Keratinocyte (primary cell): ENCODE measurements around the gene TM9SF3. TPM values are rescaled to one million over a fixed set of nuclear protein-coding genes. Genes with fewer than 3 reads are reported as not detected.

Source experiments
- DNase-seq: peaks from one replicate; pipeline ENCODE4 v3.0.0-alpha.2; 2011; ENCODE audit warnings: low read depth, missing footprints, low spot score
- FAIRE-seq: peaks from 2 replicates; lab custom pipeline; 2011; peaks lifted over from hg19 to GRCh38; lab: Jason Lieb, UNC
- H2AFZ ChIP-seq: 2 replicates; pipeline ENCODE4 v1.6.0; 2012; ENCODE audit warnings: low read length, control low read depth, inconsistent platforms; ENCODE audit not compliant: control insufficient read depth
- H3K27ac ChIP-seq: 2 replicates; pipeline ENCODE4 v1.5.1; 2011; ENCODE audit warnings: low read length; ENCODE audit not compliant: control insufficient read depth, insufficient read depth
- H3K27me3 ChIP-seq: 3 replicates; pipeline ENCODE4 v1.6.0; 2011; ENCODE audit warnings: low read length; ENCODE audit not compliant: control insufficient read depth, insufficient read depth; ENCODE audit errors: extremely low read depth
- H3K36me3 ChIP-seq, 2 experiments: 2 replicates in 1 of 2; 3 replicates in 1 of 2; pipeline ENCODE4 v1.5.1; 2011; ENCODE audit warnings: low read length in 2 of 2, mild to moderate bottlenecking in 1 of 2; ENCODE audit not compliant: control insufficient read depth in 2 of 2, insufficient read depth in 2 of 2; ENCODE audit errors: extremely low read depth in 1 of 2
- H3K4me1 ChIP-seq: 3 replicates; pipeline ENCODE4 v1.5.1; 2011; ENCODE audit warnings: low read length; ENCODE audit not compliant: control insufficient read depth, insufficient read depth; ENCODE audit errors: extremely low read depth
- H3K4me2 ChIP-seq: 3 replicates; pipeline ENCODE4 v1.6.0; 2011; ENCODE audit warnings: low read depth, low read length; ENCODE audit not compliant: control insufficient read depth, insufficient read depth; ENCODE audit errors: extremely low read depth
- H3K4me3 ChIP-seq, 3 experiments: fragments of 200-600 bp in 1 of 3; sonication (generic) in 1 of 3; 2 replicates in 2 of 3; 3 replicates in 1 of 3; pipeline ENCODE4 v1.5.1; 2011 to 2016; ENCODE audit warnings: low read length in 3 of 3, mild to moderate bottlenecking in 3 of 3, control low read depth in 2 of 3, inconsistent platforms in 1 of 3, low read depth in 1 of 3, mixed read lengths in 1 of 3, mixed run types in 1 of 3, moderate library complexity in 1 of 3; ENCODE audit not compliant: control insufficient read depth in 2 of 3, insufficient read depth in 2 of 3; ENCODE audit errors: extremely low read depth in 1 of 3
- H3K79me2 ChIP-seq: 2 replicates; pipeline ENCODE4 v1.6.0; 2012; ENCODE audit warnings: low read length; ENCODE audit not compliant: control insufficient read depth, insufficient read depth
- H3K9ac ChIP-seq: 3 replicates; pipeline ENCODE4 v1.6.0; 2011; ENCODE audit warnings: low read length; ENCODE audit not compliant: control insufficient read depth, insufficient read depth; ENCODE audit errors: extremely low read depth
- H3K9me1 ChIP-seq: 3 replicates; pipeline ENCODE4 v1.6.0; 2011; ENCODE audit warnings: low read length; ENCODE audit not compliant: control insufficient read depth, insufficient read depth; ENCODE audit errors: extremely low read depth
- H3K9me3 ChIP-seq: 2 replicates; pipeline ENCODE4 v1.5.1; 2012; ENCODE audit warnings: low read depth, low read length; ENCODE audit not compliant: control insufficient read depth
- H4K20me1 ChIP-seq: 3 replicates; pipeline ENCODE4 v1.6.0; 2011; ENCODE audit warnings: low read length; ENCODE audit not compliant: control insufficient read depth, insufficient read depth; ENCODE audit errors: extremely low read depth
- CTCF ChIP-seq, 3 experiments: IDR thresholded peaks in 1 of 3; conservative IDR thresholded peaks in 1 of 3; optimal IDR thresholded peaks in 1 of 3; 2 replicates in 2 of 3; 3 replicates in 1 of 3; pipeline versions ENCODE3 to v1.5.1; 2011; ENCODE audit warnings: low read length in 3 of 3, mild to moderate bottlenecking in 3 of 3, moderate library complexity in 2 of 3, control low read depth in 1 of 3, inconsistent platforms in 1 of 3; ENCODE audit not compliant: insufficient read depth in 2 of 3; ENCODE audit errors: extremely low read depth in 1 of 3
- EZH2 ChIP-seq: IDR thresholded peaks from one replicate; pipeline ENCODE4 v1.6.1; 2012; ENCODE audit warnings: inconsistent platforms, mild to moderate bottlenecking, low read length, moderate library complexity
- dilution Hi-C: fragments of 300-500 bp; cut with MboI; formaldehyde crosslinking; loops from one replicate; pipeline ENCODE4 v1.7.0; 2020; ENCODE audit warnings: low sequenced_read_pairs; ENCODE audit not compliant: extremely low pct_ligation_motif_present
- polyA plus RNA-seq, 5 experiments: library from polyadenylated mRNA; depleted of rRNA in 3 of 5; stranded (reverse) in 3 of 5; stranded (forward) in 1 of 5; unstranded in 1 of 5; fragments of >200 nt; gene quantifications; 1 replicate in 1 of 5; 2 replicates in 3 of 5; 3 replicates in 1 of 5; pipeline versions ENCODE4 v1.2.1 to v1.2.3, GENCODE V29; 2011 to 2012; ENCODE audit warnings: missing spikeins in 2 of 5, low read depth in 1 of 5, low replicate concordance in 1 of 5

The TM9SF3 gene
- polyA plus RNA-seq, 1 donor (not counting 4 experiments of a cell fraction or from before 2014, with no cell fraction given) = 90.0 TPM

- dilution Hi-C loops = no loop called here
- Histone ChIP-seq H3K9ac (no peak overlapping the region), H3K36me3 (no peaks in the 10 kb centered on the region), H3K27me3 (no peaks in the 10 kb centered on the region), H3K9me3 (no peaks in the 10 kb centered on the region), H3K27ac (no peak overlapping the region), H3K79me2 (no peaks in the 10 kb centered on the region), H3K4me1 (peaks cover 7% of the 10 kb centered on the region), H3K4me2 (no peak overlapping the region), H3K4me3 (no peak overlapping the region), H3K9me1 (no peaks in the 10 kb centered on the region), H4K20me1 (no peaks in the 10 kb centered on the region), H2AFZ (no peak overlapping the region)
- DNase-seq (no peak), FAIRE-seq (no peak)
- TF ChIP-seq CTCF (optimal IDR thresholded peaks at IDR 0.05 in 1 of 3, IDR thresholded peaks at IDR 0.05 in 1 of 3, conservative IDR thresholded peaks at IDR 0.05 in 1 of 3; ENCODE audit: extremely low read depth in 1 of 3, insufficient read depth in 2 of 3, low read length in 3 of 3) (no peak), EZH2 (no peak)
These were observed 89.4 kb downstream of the TM9SF3 start for GRCh38 chr10:96497391-96497790.

GRCh38 chr10:96496281-96496925, 90.4 kb downstream of the TM9SF3 start:
- no peak overlapping the region for H3K9ac ChIP-seq
- no peaks in the 10 kb centered on the region for H3K36me3 ChIP-seq
- dilution Hi-C loops = no loop called here
- no peaks in the 10 kb centered on the region for H3K27me3 ChIP-seq
- TF ChIP-seq EZH2 (no peak), CTCF (optimal IDR thresholded peaks at IDR 0.05 in 1 of 3, IDR thresholded peaks at IDR 0.05 in 1 of 3, conservative IDR thresholded peaks at IDR 0.05 in 1 of 3; ENCODE audit: extremely low read depth in 1 of 3, insufficient read depth in 2 of 3, low read length in 3 of 3) (no peak)
- no peaks in the 10 kb centered on the region for H3K4me1 ChIP-seq
- no peaks in the 10 kb centered on the region for H3K9me1 ChIP-seq
- no peaks in the 10 kb centered on the region for H4K20me1 ChIP-seq
- no peak overlapping the region for H2AFZ ChIP-seq
- FAIRE-seq = peak; percentile 34
- no peak overlapping the region for H3K4me3 ChIP-seq
- no peaks in the 10 kb centered on the region for H3K79me2 ChIP-seq
- H3K9me3 ChIP-seq = no peaks in the 10 kb centered on the region
- H3K27ac ChIP-seq = no peak overlapping the region
- DNase-seq = no peak
- no peak overlapping the region for H3K4me2 ChIP-seq
